GM06990 (cell line): ENCODE measurements around the gene SHH.

Experiments used
- DNase-seq: peaks from one replicate; pipeline ENCODE4 v3.0.0-alpha.2; 2011; ENCODE audit not compliant: insufficient read length; ENCODE audit errors: extremely low read depth
- H3K27me3 ChIP-seq: replicated peaks from 2 replicates; pipeline ENCODE4 v1.6.0; 2011; ENCODE audit warnings: low read length; ENCODE audit not compliant: control insufficient read depth, insufficient read depth
- H3K36me3 ChIP-seq: 2 replicates; pipeline ENCODE4 v1.5.1; 2011; ENCODE audit warnings: low read length; ENCODE audit not compliant: control insufficient read depth, insufficient read depth
- H3K4me3 ChIP-seq: replicated peaks from 2 replicates; pipeline ENCODE4 v1.5.1; 2011; ENCODE audit warnings: low read depth, mild to moderate bottlenecking, control low read depth, low read length
- CTCF ChIP-seq: IDR thresholded peaks from 2 replicates; pipeline ENCODE4 v1.5.1; 2011; ENCODE audit warnings: low read length, control low read depth, mild to moderate bottlenecking, inconsistent platforms; ENCODE audit not compliant: insufficient read depth, poor library complexity, severe bottlenecking

Gene SHH

GRCh38 chr7:155782466-155782865 is 29.8 kb downstream of the SHH start:
- peaks cover 18% of the 10 kb centered on the region for H3K36me3 ChIP-seq
- DNase-seq, result no peak
- no peak for TF ChIP-seq CTCF
- no peak overlapping the region for H3K4me3 ChIP-seq
- no peaks in the 10 kb centered on the region for H3K27me3 ChIP-seq

GRCh38 chr7:155781433-155781832 is 30.8 kb downstream of the SHH start:
- TF ChIP-seq CTCF, result no peak
- peaks cover 21% of the 10 kb centered on the region for H3K36me3 ChIP-seq
- DNase-seq, result no peak
- H3K4me3 ChIP-seq, result no peak overlapping the region
- H3K27me3 ChIP-seq, result no peaks in the 10 kb centered on the region

GRCh38 chr7:155780884-155781283 is 31.4 kb downstream of the SHH start:
- DNase-seq, result no peak
- Histone ChIP-seq H3K27me3 (no peaks in the 10 kb centered on the region), H3K36me3 (peaks cover 25% of the 10 kb centered on the region), H3K4me3 (no peak overlapping the region)
- TF ChIP-seq CTCF, result no peak

- Histone ChIP-seq H3K36me3 (peaks cover 39% of the 10 kb centered on the region), H3K27me3 (no peaks in the 10 kb centered on the region), H3K4me3 (no peak overlapping the region)
- DNase-seq, result no peak
- TF ChIP-seq CTCF, result no peak
Measured at GRCh38 chr7:155778349-155778748, 33.9 kb downstream of the SHH start.

GRCh38 chr7:155776606-155777005 is 35.7 kb downstream of the SHH start:
- TF ChIP-seq CTCF, result no peak
- peaks cover 39% of the 10 kb centered on the region for H3K36me3 ChIP-seq
- no peak for DNase-seq
- H3K27me3 ChIP-seq, result no peaks in the 10 kb centered on the region
- H3K4me3 ChIP-seq, result no peak overlapping the region

- peaks cover 36% of the 10 kb centered on the region for H3K36me3 ChIP-seq
- TF ChIP-seq CTCF, result no peak
- H3K4me3 ChIP-seq, result no peak overlapping the region
- DNase-seq, result no peak
- no peaks in the 10 kb centered on the region for H3K27me3 ChIP-seq
Measured at GRCh38 chr7:155775691-155776090, 36.6 kb downstream of the SHH start.
